NCI-H526 treated with DMSO at 0.1 percent for 48 hours (cell line): Measurements from ENCODE around the gene KIFC3.

ENCODE experiments used
- DNase-seq: peaks from one replicate; lab custom pipeline; 2025; lab: John Stamatoyannopoulos, UW

Gene KIFC3

DNA sequence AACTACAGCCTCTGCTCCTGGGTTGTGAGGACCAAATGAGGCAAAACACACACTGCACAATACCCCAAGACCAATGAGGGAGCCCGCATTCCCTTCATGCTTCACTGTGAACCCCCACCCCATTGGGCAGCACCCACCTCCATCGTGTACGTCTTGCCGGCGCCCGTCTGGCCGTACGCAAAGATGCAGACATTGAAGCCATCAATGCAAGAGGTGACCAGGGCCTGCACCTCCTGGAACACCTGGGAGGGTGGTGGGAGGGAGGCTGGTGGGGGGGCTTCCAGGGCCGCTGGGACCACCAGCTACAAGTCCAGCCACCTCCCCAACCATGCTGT lies 38.3 kb downstream of the KIFC3 start:
- DNase-seq: no peak

DNA sequence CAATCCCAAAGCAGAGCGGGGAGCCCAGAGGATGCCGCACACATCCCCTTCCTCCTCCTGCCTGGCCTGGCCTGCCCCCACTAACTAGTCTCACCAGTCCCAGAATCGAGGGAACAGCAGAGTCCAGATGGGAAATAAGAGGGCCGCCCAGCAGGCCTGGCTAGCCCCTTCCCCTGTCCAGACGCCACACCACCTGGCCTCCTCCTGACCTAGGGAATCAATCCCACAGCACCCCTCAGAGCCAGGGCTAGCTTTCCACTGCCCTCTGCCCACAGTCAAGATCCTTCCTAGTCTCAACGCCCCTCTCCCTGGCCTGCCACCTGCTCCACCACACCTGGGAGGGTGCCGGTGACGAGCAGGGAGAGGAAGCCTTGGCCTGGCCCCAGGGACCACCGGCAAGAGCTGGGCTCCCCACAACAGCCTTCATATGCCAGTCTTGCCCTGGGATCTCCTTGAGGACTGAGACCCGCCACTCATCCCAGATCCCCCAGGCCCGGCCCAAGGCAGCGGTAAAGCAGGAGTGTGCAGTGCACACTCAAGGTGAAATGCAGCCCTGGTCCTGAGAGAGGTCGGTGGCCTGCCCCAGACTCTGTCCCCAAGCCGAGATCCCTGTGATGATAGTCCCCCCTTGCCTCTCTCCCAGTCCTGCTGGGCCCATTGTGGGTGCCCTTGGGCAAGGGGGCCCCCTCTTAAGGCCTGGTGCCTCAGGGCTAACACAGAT lies 38.8 kb downstream of the KIFC3 start:
- no peak for DNase-seq

DNA sequence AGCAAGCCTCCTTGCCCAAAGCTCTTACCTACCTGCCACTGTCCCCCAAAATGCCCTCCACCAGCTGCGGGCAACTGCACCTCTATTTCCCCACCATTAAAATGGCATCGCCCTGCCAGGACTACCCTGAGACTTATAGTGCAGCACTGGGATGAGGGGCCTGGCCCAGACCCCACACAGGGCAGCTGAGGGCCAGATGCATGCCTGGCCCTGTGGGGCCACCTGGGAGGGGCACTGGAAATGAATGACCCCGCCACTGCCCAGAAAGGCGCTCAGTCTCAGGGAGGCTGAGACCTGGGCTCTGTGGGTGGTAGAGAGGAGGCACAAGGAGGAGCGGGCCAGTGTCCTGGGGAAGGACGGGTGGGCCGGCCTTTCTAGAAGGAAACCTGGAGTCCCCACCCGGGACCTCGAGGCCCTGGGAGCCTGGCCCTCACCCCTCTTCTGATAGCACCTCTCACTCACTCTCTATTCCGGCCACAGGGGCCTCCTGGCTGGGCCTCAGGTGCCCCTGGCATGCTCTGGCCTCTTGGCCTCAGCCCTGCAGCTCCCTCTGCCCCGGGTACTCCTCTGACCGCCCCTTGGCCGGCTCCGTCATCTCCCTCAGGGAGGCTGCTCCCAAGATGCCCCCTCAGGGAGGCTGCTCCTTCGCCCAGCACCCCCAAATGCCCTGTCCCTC lies 39.8 kb downstream of the KIFC3 start:
- DNase-seq: no peak

DNA sequence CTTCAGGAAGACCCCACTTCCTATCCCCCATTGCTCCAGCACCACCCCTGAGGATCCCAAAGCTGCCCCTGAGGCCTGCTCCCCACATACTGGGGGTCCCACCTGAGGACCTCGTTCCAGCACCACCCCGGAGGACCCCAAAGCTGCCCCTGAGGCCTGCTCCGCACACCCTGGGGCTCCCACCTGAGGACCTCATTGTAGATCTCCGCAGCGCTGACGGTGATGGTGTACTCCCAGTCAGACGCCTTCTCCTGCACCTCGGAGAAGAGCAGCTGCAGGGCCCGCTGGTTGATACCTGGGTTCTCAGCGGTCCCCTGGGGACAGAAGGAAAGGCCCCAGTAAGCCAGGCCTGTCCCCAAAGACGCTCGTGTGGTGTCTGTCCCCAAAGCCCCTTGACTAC lies 40.3 kb downstream of the KIFC3 start:
- no peak for DNase-seq

DNA sequence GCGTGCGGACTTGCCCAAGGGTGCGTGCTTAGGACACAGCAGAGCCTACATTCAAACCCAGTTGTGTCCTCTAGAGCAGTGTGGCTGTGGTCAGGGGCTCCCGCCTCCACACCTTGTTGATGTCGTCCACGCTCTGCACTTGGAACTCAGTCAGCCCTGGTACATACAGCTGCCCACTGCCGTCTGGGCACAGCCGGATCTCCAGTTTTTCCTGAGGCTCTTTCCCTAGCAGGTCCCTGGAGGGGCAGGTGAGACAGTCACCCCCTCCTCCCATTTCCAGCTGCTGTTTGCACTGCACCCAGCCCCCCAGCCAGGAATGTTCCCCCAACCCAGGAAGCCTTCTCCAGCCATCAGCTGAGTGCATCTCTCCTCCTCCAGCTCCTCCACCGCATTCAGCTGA lies 41.0 kb downstream of the KIFC3 start:
- no peak for DNase-seq

DNA sequence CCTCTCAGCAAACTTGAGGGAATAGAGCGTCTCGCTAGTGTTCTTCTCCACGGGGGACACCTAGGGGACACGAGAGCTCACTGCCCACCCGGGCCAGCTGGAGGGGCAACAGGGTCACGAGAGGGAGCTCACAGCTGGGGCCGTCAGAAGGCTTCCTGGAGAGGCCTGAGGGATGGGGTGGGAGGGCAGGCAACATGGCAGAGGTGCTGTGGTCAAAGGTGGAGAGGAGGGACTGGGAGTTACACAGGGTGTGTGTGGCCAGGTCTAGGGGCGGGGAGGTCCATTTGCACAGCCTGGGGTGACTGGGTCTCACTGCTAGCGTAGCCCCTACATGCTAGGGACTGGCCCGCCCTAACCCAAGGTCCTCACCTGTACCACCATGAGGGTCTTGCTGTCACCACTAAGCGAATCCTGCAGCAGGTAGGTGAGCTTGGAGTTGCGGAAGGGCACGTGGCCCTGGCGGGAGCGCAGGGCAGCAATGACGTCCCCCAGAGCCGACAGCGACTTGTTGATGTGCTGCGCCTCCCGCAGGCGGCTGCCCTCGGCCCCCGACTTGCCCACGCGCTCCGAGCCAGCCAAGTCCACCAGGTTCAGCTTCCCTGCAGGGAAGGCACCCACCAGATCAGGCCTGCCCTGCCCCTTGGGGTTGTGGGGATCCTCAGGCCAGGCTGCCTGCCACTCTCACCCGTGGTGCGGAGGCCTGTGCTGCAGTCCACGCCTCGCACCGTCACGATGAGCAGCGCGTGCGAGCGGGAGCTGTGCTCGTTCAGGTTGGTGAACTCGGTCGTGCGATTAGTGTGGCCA lies 41.7 kb downstream of the KIFC3 start:
- DNase-seq: no peak

DNA sequence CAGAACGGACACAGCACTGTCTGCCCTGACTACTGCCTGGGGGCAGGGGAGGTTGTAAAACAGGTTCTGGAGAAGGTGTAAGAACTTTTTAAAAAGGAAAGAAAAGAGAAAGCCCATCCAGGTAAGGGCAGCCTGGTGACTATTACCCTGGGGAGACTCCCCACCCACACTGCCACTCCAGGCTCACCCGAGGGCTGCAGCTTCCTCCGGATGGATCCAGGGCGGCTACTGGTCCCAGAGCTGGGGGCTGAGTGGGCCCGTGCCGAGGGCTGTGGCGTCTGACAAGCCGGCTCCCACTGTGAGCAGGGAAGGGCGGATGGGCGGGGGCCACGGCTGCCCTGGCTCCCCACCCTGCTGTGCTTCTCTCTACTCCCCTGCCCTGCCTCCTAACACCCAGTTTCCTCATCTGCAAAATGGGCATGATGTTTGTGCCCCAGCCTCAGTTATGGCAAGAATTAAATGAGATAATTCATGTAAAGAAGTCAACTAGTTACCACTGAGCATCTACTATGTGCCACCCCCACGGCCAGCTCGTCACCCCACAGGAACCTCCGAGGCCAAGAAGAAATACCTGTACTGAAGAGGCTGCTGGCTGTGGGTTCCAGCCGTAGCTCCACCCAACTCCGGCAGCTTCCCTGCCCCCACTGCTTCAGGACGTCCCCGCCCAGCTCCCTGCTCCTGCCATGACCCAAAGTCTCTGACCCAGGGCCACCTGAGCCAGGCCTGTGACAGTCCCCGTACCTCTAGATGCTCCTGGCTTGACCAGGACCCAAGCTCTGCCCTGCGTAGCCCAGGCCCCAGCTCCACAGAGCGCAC lies 42.5 kb downstream of the KIFC3 start:
- no peak for DNase-seq

DNA sequence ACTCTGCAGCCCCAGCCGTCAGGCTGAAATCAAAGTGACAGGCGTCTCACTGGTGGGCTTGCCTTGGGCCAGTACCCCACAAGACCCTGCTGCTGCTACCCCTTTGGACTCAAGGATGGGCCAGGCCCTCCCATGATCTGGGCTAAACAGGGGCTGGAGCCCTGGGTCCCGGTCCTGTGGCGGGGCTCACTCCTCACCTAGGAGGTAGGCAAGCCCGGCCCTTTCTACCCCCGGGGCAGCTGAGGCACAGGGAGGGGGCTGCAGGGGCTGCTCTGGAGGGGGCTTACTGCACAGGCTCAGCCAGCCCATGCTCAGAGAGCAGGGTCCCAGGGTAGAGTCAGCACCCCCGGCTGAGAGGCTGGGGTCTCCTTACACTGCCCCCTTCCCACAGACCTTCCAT lies 43.2 kb downstream of the KIFC3 start:
- DNase-seq: no peak

DNA sequence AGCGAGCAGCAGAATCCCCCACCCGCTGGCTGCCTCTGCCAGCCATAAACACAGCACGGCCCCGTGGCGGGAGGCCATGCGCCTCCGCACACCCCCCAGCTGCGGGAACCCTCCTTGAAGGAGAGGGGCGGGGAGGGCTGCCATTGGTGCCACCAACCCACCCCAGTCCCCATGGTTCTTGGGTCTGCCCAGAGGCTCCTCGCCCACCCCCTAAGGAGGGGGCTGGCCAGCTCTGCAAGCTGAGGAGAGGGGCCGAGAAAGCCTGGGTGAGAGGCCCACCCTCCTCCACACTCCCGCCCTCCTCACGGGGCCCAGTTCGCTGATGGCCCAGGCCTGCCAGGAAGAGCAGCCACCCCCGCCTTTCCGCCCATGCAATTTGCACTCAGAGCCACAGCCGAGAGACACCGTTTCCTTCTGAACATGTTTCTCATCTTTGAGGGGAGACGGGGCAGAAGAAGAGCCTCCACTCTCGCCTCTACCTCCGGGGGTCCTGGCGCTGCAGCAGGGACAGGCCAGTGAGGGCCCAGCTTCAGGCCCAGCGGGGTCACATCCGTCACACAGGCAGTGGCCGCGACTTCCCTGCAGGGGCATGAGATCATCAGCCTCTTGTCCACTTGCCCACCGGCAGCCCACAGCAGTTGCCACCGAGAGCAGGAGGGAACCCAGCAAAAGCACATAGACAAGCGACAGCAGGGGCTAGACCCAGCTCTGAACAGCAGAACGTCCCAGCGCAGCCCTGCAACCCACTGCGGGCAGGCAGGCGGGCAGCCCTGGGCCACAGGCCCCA lies 43.8 kb downstream of the KIFC3 start:
- no peak for DNase-seq

DNA sequence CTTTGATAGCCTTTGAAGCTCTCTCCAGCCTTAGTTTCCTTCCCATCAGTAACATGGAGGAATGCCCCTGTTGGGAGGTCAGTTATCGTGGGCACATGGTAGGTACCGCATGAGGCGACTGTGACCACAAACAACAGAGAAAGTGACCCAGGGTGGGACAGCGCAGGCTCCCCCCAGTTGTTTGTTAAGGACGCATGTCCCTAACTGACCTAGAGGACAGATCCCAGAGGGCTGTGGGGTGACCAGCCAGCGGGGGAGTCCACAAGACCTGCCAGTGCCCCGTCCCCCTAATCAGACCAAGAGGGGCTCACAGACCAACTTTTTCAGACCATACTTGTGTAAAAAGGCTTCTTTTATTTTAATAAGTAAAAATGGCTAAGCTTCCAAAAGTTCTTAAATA lies 44.4 kb downstream of the KIFC3 start:
- DNase-seq: no peak

DNA sequence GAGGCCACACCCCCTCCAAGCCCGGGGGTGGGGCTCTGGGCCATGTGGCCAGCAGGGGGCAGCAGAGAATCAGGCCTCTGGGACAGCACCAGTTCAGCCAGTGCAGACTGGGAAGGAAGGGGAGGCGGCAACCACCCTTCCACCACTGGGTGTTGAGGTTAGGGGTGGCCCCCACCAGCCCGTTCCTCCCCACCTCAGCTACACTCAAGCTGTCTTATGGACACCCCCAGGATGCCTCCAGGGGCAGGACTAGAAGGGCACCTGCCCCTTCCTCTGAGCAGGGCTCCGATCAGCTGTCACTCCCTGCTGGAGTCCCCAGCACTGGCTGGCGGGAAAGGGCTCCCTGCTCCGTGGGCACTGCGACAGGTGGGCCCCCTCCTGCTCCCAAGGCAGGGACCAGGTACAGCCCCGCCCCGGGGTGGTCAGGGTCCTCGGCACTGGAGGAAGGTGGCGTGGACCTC lies 44.9 kb downstream of the KIFC3 start:
- no peak for DNase-seq

DNA sequence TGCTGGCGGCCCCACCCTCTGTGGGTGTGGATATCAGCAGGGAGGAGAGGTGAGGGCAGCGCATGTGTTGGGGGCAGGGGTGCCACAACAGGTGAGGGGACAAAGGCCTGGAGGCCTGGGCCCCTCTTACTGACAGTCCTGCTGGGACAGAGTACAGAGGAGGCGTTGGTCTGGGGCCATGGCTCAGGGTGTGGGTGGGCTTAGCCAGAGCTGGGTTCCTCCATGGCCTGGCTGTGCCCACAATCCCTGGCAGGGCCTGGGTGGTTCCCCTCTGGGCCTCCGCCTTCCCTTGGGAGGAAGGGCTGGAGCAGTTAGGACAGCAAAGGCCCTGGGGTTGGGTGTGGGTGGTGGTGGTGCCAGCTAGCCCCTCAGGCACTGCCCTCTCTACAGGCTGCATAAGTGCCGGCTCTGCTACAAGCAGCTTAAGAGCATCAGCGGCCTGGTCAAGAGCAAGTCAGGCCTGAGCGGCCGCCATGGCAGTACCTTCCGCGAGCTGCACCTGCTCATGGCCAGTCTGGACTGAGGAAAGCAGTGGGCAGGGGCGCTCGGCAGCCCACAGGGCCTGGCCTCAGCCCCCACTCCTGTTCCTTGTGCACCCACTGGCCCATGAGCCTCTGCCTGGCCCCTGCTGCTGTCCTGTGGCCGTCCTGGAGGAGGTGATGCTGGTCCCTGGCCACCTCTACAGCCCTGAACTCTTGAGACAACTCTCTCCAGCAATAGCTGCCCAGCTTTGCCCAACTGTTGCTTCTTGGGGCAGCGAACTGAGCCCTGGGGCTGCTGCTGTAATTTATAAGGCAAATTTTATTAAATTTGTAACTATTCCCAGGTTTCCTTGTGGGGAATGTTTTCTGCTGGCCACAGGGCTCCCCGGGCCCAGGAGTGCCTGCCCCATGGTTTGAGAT lies 45.6 kb downstream of the KIFC3 start:
- DNase-seq: no peak

DNA sequence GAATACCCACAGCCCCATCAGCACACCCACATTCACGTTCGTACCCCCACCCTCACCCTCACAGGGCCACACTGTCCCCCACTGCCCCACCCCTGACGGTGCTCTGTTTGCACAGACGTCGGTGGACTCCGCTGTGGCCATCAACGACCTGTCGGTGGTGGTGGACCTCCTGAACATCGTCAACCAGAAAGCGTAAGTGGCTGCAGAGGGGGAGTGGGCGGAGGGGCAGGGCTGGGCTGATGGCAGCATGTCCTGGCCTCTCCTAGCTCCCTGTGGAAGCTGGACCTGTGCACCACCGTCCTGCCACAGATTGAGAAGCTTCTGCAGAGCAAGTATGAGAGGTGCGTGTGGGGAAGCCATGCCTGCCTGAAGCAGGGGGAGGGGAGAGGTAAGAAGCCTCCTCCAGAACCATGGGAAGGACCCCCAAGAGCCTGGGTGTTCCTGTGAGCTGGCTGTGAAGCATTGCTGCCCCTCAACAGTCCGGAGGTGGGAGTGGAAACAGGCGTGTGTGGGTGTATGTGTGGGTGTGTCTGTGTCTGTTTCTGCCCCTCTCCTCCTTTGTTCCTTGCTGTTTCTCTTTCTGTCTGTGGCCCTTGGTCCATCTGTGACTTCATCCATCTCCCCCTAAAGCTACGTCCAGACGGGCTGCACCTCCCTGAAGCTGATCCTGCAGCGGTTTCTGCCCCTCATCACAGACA lies 46.4 kb downstream of the KIFC3 start:
- no peak for DNase-seq

DNA sequence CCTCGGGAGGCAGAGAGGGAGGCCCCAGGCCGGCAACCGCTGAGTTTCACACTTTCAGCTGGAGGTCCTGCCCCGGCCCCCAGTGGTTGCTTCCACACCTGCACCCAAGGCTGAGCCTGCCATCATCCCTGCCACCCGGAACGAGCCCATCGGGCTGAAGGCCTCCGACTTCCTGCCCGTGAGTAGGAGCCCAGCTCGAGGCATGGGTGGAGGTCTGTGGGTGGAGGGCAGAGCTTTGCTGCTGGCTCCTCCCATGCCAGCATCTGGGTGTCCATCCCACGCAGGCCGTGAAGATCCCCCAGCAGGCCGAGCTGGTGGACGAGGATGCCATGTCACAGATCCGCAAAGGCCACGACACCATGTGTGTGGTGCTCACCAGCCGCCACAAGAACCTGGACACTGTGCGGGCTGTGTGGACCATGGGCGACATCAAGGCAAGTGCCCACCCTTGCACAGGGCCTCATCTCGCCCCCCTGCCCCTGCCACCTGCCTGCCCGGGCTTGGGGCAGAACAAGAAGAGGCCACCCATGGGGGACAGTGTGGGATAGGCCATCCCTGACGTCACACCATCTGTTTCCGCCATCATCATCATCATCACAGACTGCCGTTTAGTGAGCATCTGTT lies 47.1 kb downstream of the KIFC3 start:
- DNase-seq: no peak

DNA sequence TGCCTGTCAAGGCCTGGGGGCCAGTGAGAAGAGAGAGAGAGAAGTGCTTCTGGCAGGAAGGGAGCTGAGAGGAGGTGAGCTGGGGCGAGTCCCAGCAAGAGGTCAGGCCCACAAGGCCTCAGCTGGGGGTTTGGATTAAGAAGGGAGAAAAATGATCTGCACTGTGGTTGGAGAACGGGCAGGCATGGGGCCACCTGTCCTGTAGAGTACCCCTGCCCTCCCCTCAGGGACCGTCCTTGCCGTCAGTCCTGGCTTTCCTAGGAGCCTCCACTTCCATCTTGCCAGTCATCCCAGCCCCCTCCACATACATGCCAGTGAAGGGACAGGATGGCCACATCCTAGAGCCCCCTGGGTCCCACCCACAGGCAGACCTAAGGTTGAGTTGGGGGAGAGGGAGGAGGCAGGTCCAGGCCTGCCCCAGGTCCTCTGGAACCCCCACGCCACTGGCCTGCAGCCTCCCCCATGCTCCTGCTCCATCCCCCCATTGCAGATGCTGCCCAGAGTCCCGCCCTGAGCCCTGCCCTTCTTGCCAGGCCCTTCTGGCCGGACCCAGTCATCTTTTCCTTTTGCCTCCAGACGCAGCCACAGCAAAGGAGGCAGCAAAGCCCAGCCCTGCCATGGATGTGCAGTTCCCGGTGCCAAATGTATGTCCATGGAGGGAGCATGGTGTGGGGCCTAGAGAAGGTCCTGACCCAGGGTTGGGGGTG lies 47.8 kb downstream of the KIFC3 start:
- DNase-seq: no peak

DNA sequence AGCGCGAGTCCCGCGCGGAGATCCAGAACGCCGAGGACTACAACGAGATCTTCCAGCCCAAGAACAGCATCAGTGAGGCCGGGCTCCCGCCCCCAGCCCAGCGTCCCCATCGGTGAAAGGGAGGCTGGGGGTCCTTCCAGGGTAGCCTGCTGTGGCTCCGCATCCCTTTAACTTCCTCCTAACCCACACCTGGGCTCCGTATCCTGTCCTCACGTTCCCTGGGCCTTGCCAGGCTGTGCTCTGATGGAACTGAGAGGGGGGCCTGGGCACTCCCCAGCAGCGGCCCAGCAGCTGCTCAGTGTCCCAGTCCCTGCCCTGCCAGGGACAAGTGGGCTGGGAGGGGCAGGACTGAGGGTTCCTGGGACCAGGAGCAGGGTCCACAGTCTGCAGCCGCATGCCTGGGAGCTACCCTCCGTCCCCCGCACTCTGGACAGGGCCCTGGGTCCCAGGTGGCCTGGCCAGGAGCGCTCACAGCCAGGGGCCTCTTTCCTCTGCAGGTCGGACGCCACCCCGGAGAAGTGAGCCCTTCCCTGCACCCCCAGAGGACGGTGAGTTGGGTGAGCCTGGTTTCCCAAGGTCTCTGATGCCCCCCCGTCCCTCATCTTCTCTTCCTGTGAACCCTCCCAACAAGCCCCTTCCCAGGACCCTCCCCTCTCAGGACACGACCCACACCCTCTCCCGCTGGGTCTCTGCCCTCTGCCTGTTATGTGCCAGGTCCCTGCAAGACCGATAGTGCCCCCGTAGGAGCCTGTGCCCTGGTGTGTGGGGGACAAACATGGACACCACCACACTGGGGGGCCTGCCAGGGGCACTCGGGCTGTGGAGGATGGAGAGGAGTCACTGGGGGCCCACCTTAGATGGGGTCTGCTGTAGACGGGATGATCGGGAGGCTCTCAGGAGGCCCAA lies 48.6 kb downstream of the KIFC3 start:
- no peak for DNase-seq

DNA sequence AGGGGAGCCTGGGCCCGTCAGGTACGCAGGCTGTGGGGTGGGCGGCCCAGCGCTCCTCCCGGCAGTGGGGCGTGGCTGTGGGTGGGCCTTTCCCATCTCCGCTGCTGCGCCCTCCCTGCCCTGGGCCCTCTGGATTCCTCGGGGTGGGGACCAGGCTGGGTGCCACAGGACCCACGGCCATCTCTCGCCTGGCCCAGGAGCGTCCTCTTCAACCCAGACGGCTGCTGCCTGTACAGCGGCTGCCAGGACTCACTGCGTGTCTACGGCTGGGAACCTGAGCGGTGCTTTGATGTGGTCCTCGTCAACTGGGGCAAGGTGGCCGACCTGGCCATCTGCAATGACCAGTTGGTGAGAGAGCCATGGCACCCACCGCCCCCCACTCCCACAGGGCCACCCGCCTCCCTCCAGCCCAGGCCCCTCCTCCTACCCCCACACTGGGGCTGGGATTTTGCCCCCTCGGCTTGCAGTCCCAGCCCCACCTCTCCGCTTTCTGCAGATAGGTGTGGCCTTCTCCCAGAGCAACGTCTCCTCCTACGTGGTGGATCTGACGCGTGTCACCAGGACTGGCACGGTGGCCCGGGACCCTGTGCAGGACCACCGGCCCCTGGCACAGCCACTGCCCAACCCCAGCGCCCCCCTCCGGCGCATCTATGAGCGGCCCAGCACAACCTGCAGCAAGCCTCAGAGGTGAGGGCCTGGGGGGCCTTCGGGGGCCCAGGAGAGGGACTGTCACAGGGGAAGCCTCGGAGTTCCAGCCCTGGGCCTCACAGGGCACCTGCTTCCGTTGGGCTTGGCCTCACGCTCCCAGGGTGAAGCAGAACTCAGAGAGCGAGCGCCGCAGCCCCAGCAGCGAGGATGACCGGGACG lies 49.5 kb downstream of the KIFC3 start:
- no peak for DNase-seq
